CD14-positive monocyte (primary cell): ENCODE results near the gene SIPA1L3. TPM values are rescaled to one million over a fixed set of nuclear protein-coding genes. Genes with fewer than 3 reads are reported as not detected.
A peak's percentile ranks its signal among the peaks of the same experiment; 100 is the strongest.

Source experiments
- DNase-seq, 3 donors: peaks; one replicate each; pipeline ENCODE4 v3.0.0-alpha.2; 2011 to 2022
- H2AFZ ChIP-seq: 2 replicates; pipeline ENCODE4 v1.6.0; 2012; ENCODE audit warnings: mild to moderate bottlenecking, low read depth, low read length, inconsistent platforms; ENCODE audit not compliant: insufficient read depth, poor library complexity, severe bottlenecking
- H3K27ac ChIP-seq, 2 donors: 1 replicate in 1 of 2; 2 replicates in 1 of 2; pipeline ENCODE4 v1.5.1; 2012 to 2013; ENCODE audit warnings: low read length in 2 of 2, control low read depth in 1 of 2, inconsistent platforms in 1 of 2, low read depth in 1 of 2, mild to moderate bottlenecking in 1 of 2
- H3K27me3 ChIP-seq, 2 donors: one replicate each; pipeline versions ENCODE4 v1.6.0 to v1.6.1; 2011 to 2013; ENCODE audit warnings: low read length in 2 of 2; ENCODE audit not compliant: control insufficient read depth in 2 of 2, insufficient read depth in 2 of 2
- H3K36me3 ChIP-seq, 2 donors: replicated peaks in 1 of 2; 1 replicate in 1 of 2; 2 replicates in 1 of 2; pipeline versions ENCODE4 v1.5.1 to v1.6.1; 2012 to 2013; ENCODE audit warnings: low read length in 2 of 2, control low read depth in 1 of 2, inconsistent platforms in 1 of 2, mild to moderate bottlenecking in 1 of 2; ENCODE audit not compliant: insufficient read depth in 2 of 2, control insufficient read depth in 1 of 2
- H3K4me1 ChIP-seq, 2 donors: 1 replicate in 1 of 2; 2 replicates in 1 of 2; pipeline versions ENCODE4 v1.5.1 to v1.6.1; 2012 to 2013; ENCODE audit warnings: low read length in 2 of 2, control low read depth in 1 of 2, inconsistent platforms in 1 of 2, mild to moderate bottlenecking in 1 of 2, moderate library complexity in 1 of 2; ENCODE audit not compliant: insufficient read depth in 2 of 2, control insufficient read depth in 1 of 2
- H3K4me2 ChIP-seq: replicated peaks from 2 replicates; pipeline ENCODE3; 2012; ENCODE audit warnings: low read length, moderate library complexity, mild to moderate bottlenecking; ENCODE audit not compliant: poor library complexity, severe bottlenecking; ENCODE audit errors: extremely low read depth
- H3K4me3 ChIP-seq, 3 experiments: fragments of 200-600 bp in 1 of 3; sonication (generic) in 1 of 3; replicated peaks in 1 of 3; 1 replicate in 2 of 3; 2 replicates in 1 of 3; pipeline ENCODE4 v1.5.1; 2011 to 2013; ENCODE audit warnings: low read length in 3 of 3, mild to moderate bottlenecking in 3 of 3, control low read depth in 2 of 3, low read depth in 2 of 3, inconsistent platforms in 1 of 3, moderate library complexity in 1 of 3
- H3K79me2 ChIP-seq: 2 replicates; pipeline ENCODE4 v1.6.0; 2012; ENCODE audit warnings: mild to moderate bottlenecking, control low read depth, inconsistent platforms, low read length, moderate library complexity; ENCODE audit not compliant: insufficient read depth
- H3K9ac ChIP-seq: 2 replicates; pipeline ENCODE4 v1.6.0; 2017; ENCODE audit warnings: low read length, mild to moderate bottlenecking; ENCODE audit not compliant: insufficient read depth, poor library complexity, severe bottlenecking
- H3K9me3 ChIP-seq, 2 donors: replicated peaks in 1 of 2; 1 replicate in 1 of 2; 2 replicates in 1 of 2; pipeline versions ENCODE4 v1.5.1 to v1.6.1; 2012 to 2013; ENCODE audit warnings: low read length in 2 of 2, control low read depth in 1 of 2; ENCODE audit not compliant: control insufficient read depth in 1 of 2, insufficient read depth in 1 of 2
- H4K20me1 ChIP-seq: 2 replicates; pipeline ENCODE4 v1.6.0; 2012; ENCODE audit warnings: mild to moderate bottlenecking, low read length, control low read depth, moderate library complexity; ENCODE audit not compliant: insufficient read depth
- H3K27ac Mint-ChIP-seq, 7 donors: one replicate each; pipeline ENCODE4 v1.8.0; 2020; ENCODE audit warnings: mild to moderate bottlenecking in 7 of 7, mixed read lengths in 7 of 7, moderate library complexity in 6 of 7, inconsistent platforms in 2 of 7
- H3K27me3 Mint-ChIP-seq, 3 donors: one replicate each; pipeline ENCODE4 v1.8.0; 2021 to 2022; ENCODE audit warnings: low read depth in 3 of 3, mild to moderate bottlenecking in 3 of 3, mixed read lengths in 3 of 3, moderate library complexity in 3 of 3, inconsistent platforms in 1 of 3
- H3K36me3 Mint-ChIP-seq, 2 donors: one replicate each; pipeline ENCODE4 v1.8.0; 2020; ENCODE audit warnings: mixed read lengths in 2 of 2, inconsistent platforms in 1 of 2, mild to moderate bottlenecking in 1 of 2
- H3K4me1 Mint-ChIP-seq: one replicate; pipeline ENCODE4 v1.8.0; 2020; ENCODE audit warnings: mild to moderate bottlenecking, mixed read lengths
- H3K4me3 Mint-ChIP-seq, 2 donors: one replicate each; pipeline ENCODE4 v1.8.0; 2020; ENCODE audit warnings: mild to moderate bottlenecking in 2 of 2, mixed read lengths in 2 of 2, moderate library complexity in 1 of 2
- H3K9me3 Mint-ChIP-seq, 7 donors: one replicate each; pipeline ENCODE4 v1.8.0; 2020 to 2022; ENCODE audit warnings: mixed read lengths in 7 of 7, mild to moderate bottlenecking in 6 of 7, moderate library complexity in 6 of 7, inconsistent platforms in 2 of 7
- WGBS: methylation state at CpG from one replicate; pipeline ENCODE4 v1.1.5; 2013; ENCODE audit warnings: missing lambda C conversion rate; ENCODE audit not compliant: insufficient coverage; 5-methylcytosine and 5-hydroxymethylcytosine counted together
- intact Hi-C, 2 donors: fragments of 100-400 bp; cut with micrococcal nuclease; formaldehyde crosslinking; loops; one replicate each; pipeline versions ENCODE4 v1.15.0 to v1.15.1; 2023
- polyA plus RNA-seq, 3 donors: library from polyadenylated mRNA; depleted of rRNA in 1 of 3; unstranded in 2 of 3; stranded (reverse) in 1 of 3; fragments of 300-500 nt in 2 of 3; fragments of >200 nt in 1 of 3; fragmentation: Illumina TruSeq in 2 of 3; gene quantifications; 1 replicate in 2 of 3; 2 replicates in 1 of 3; pipeline ENCODE4 v1.2.3, GENCODE V29; 2012 to 2021
- TF ChIP-seq, protein P1 (sequence below): fragments of 200-600 bp; IDR thresholded peaks from one replicate; pipeline ENCODE4 v1.8.0; 2022; ENCODE audit warnings: antibody characterized with exemption, mild to moderate bottlenecking

The SIPA1L3 gene
- polyA plus RNA-seq, 3 donors, result 0.55 to 4.5 (median 0.99) TPM

DNA sequence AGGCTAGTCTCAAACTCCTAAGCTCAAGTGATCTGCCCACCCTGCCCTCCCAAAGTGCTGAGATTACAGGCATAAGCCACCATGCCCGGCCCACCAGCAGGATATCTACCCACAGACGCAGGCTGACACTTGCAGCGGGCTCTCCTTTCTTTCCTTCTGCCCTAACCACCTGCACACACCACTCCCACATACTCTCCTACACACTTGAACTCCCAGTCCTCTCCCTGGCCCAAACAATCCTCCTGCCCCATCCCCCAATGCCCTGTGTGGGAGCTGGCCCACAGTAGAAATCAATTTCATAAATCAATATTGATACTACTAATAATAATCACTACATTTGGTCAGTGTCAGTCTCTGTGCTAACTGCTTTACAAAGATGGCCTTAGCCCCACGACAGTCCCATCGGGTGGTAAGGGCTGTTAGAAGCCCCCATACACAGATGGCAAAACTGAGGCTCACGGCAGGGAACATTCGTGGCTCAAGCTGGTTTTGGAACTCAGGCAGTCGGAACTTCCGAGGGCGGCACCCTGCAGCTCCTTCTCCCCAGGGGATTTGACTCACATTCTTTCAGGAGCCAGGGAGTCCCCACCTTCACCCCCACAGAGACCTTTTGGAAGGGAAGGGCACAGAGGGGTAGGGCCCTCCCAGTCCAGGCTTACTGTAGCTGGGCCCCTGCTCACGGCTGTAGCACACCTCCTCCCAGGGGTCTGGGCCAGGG, 320.4 kb downstream of the SIPA1L3 start:
- H4K20me1 ChIP-seq, result no peaks in the 10 kb centered on the region
- no peak for DNase-seq
- Mint-ChIP-seq H3K27me3 (peaks cover 74 to 93% (median 82%) of the 10 kb centered on the region in 3 donors), H3K9me3 (peaks cover 0 to 35% (median 12%) of the 10 kb centered on the region in 7 donors), H3K4me1 (peaks cover 12% of the 10 kb centered on the region), H3K36me3 (peaks cover 0 to 14% of the 10 kb centered on the region in 2 donors), H3K27ac (no peak overlapping the region), H3K4me3 (peak overlapping the region in 1 of 2 donors; percentile 79)
- no peak overlapping the region for H2AFZ ChIP-seq
- 61% methylated on average over 6 of the region's 11 CpGs for WGBS
- H3K4me2 ChIP-seq, result no peak overlapping the region
- no peaks in the 10 kb centered on the region for H3K36me3 ChIP-seq
- H3K9ac ChIP-seq, result no peak overlapping the region
- TF ChIP-seq, protein P1, sequence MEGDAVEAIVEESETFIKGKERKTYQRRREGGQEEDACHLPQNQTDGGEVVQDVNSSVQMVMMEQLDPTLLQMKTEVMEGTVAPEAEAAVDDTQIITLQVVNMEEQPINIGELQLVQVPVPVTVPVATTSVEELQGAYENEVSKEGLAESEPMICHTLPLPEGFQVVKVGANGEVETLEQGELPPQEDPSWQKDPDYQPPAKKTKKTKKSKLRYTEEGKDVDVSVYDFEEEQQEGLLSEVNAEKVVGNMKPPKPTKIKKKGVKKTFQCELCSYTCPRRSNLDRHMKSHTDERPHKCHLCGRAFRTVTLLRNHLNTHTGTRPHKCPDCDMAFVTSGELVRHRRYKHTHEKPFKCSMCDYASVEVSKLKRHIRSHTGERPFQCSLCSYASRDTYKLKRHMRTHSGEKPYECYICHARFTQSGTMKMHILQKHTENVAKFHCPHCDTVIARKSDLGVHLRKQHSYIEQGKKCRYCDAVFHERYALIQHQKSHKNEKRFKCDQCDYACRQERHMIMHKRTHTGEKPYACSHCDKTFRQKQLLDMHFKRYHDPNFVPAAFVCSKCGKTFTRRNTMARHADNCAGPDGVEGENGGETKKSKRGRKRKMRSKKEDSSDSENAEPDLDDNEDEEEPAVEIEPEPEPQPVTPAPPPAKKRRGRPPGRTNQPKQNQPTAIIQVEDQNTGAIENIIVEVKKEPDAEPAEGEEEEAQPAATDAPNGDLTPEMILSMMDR, result no peak
- H3K27me3 ChIP-seq, result peaks cover 60 to 90% of the 10 kb centered on the region in 2 donors
- H3K4me1 ChIP-seq, result peaks cover 9 to 19% of the 10 kb centered on the region in 2 donors
- no peak overlapping the region for H3K27ac ChIP-seq
- H3K9me3 ChIP-seq, result peaks cover 0 to 25% of the 10 kb centered on the region in 2 donors
- no peaks in the 10 kb centered on the region for H3K79me2 ChIP-seq
- intact Hi-C loops, result no loop called here
- H3K4me3 ChIP-seq, result no peak overlapping the region

DNA sequence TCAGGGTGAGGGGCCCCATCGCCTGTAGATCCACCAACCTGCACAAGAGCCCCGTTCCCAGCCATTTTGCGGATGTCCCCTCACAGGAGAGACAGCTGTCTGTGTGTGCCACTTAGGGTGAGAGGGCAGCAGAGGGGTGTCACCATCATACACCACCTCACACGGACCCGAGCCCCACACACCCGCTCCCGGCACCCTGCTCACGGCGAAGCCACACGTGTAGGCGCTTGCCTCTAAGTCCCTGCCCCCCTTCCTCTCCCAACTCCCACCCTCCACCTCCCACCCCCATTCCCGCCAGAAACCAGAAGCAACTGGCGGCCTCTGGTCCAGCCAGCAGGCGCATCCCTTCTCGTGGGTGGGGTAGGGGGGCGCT, 321.0 kb downstream of the SIPA1L3 start:
- Mint-ChIP-seq H3K4me3 (peak overlapping the region in 1 of 2 donors; percentile 79), H3K36me3 (peaks cover 0 to 12% of the 10 kb centered on the region in 2 donors), H3K4me1 (peaks cover 12% of the 10 kb centered on the region), H3K9me3 (peaks cover 0 to 35% (median 12%) of the 10 kb centered on the region in 7 donors), H3K27me3 (peaks cover 70 to 88% (median 79%) of the 10 kb centered on the region in 3 donors), H3K27ac (no peak overlapping the region)
- H3K4me3 ChIP-seq, result no peak overlapping the region
- H3K27me3 ChIP-seq, result peaks cover 55 to 84% of the 10 kb centered on the region in 2 donors
- no peaks in the 10 kb centered on the region for H4K20me1 ChIP-seq
- peaks cover 0 to 22% of the 10 kb centered on the region in 2 donors for H3K9me3 ChIP-seq
- H3K9ac ChIP-seq, result no peak overlapping the region
- no peak for DNase-seq
- 6% methylated on average over 3 of the region's 16 CpGs for WGBS
- H3K36me3 ChIP-seq, result no peaks in the 10 kb centered on the region
- intact Hi-C loops, result no loop called here
- peaks cover 9 to 19% of the 10 kb centered on the region in 2 donors for H3K4me1 ChIP-seq
- no peak overlapping the region for H2AFZ ChIP-seq
- H3K79me2 ChIP-seq, result no peaks in the 10 kb centered on the region
- TF ChIP-seq, protein P1, result no peak
- no peak overlapping the region for H3K27ac ChIP-seq
- no peak overlapping the region for H3K4me2 ChIP-seq
